Upper lobe of right lung (tissue), 1 donor: ENCODE data around the gene PC. TPM values are rescaled to one million over a fixed set of nuclear protein-coding genes. Genes with fewer than 3 reads are reported as not detected.

Source experiments
- ATAC-seq: fragments of 200-7000 bp; cut with Tn5 transposase; one replicate; pipeline ENCODE4 v1.9.1; 2020; ENCODE audit warnings: mild to moderate bottlenecking, moderate library complexity
- DNase-seq: peaks from one replicate; pipeline ENCODE4 v3.0.0-alpha.2; 2020
- H3K27ac ChIP-seq: fragments of 200-600 bp; one replicate; pipeline ENCODE4 v1.8.0; 2022
- H3K27me3 ChIP-seq: fragments of 200-600 bp; one replicate; pipeline ENCODE4 v1.8.0; 2022; ENCODE audit warnings: mild to moderate bottlenecking
- H3K36me3 ChIP-seq: fragments of 200-600 bp; one replicate; pipeline ENCODE4 v1.8.0; 2022
- H3K4me1 ChIP-seq: fragments of 200-600 bp; one replicate; pipeline ENCODE4 v1.8.0; 2022
- H3K4me3 ChIP-seq: fragments of 200-600 bp; one replicate; pipeline ENCODE4 v1.8.0; 2022; ENCODE audit warnings: mild to moderate bottlenecking
- H3K9me3 ChIP-seq: fragments of 200-600 bp; one replicate; pipeline ENCODE4 v1.8.0; 2022
- intact Hi-C: fragments of 100-400 bp; cut with DNase I; formaldehyde crosslinking; loops from one replicate; pipeline ENCODE4 v1.11.0; 2022
- total RNA-seq: library from RNA; stranded (reverse); fragmentation: NEBNext Ultra II Directional; extraction: Animal tissue kit (Norgen Biotek cat#: 25700); gene quantifications from one replicate; pipeline ENCODE4 v1.2.1, GENCODE V29; 2021
- TF ChIP-seq, protein P1 (sequence below): fragments of 200-600 bp; IDR thresholded peaks from one replicate; pipeline ENCODE4 v1.8.0; 2022; ENCODE audit warnings: antibody characterized with exemption
- donor health status: DM: no; HTN: yes; CAD: no; lungs with severe emphysema.

Gene PC
- total RNA-seq, 1 donor from 2014 or later: 12.7 TPM

DNA sequence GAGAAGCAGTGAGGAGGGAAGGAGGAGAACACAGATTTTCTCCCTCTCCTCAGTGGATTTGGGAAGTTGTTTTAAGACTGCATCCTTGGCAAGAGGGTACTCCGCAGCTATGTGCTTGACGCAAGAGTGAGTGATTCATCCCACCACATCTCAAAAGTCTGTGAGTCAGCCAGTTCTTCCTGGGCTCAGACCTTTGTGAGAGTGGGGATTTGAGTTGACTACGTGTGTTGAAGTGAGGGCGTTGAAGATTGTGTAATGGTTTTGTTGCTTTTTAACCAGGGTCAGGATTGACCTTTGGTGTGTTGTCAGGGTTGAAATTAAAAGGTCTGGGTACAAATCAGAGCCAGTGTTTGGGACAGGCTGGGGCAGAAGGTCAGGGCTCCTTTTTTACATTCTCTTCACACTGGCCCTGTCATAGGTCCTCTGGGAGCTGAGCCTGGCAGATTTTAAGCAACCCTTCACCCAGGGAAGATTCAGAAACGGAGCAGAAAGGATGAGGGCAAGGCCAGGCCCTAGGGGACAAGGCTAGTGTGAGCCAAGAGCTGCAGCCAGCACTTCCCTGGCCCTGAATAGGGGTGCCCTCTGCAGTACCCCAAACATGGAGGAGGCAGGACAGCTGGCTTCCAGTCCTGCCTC lies 12.7 kb upstream of the PC start:
- Histone ChIP-seq H3K4me1 (peaks cover 12% of the 10 kb centered on the region), H3K27ac (peak overlapping the region; percentile 74), H3K36me3 (no peaks in the 10 kb centered on the region), H3K27me3 (no peaks in the 10 kb centered on the region), H3K9me3 (no peaks in the 10 kb centered on the region), H3K4me3 (no peak overlapping the region)
- TF ChIP-seq, protein P1, sequence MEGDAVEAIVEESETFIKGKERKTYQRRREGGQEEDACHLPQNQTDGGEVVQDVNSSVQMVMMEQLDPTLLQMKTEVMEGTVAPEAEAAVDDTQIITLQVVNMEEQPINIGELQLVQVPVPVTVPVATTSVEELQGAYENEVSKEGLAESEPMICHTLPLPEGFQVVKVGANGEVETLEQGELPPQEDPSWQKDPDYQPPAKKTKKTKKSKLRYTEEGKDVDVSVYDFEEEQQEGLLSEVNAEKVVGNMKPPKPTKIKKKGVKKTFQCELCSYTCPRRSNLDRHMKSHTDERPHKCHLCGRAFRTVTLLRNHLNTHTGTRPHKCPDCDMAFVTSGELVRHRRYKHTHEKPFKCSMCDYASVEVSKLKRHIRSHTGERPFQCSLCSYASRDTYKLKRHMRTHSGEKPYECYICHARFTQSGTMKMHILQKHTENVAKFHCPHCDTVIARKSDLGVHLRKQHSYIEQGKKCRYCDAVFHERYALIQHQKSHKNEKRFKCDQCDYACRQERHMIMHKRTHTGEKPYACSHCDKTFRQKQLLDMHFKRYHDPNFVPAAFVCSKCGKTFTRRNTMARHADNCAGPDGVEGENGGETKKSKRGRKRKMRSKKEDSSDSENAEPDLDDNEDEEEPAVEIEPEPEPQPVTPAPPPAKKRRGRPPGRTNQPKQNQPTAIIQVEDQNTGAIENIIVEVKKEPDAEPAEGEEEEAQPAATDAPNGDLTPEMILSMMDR: no peak
- peak; percentile 92 for ATAC-seq
- intact Hi-C loops: no loop called here
- DNase-seq: no peak

DNA sequence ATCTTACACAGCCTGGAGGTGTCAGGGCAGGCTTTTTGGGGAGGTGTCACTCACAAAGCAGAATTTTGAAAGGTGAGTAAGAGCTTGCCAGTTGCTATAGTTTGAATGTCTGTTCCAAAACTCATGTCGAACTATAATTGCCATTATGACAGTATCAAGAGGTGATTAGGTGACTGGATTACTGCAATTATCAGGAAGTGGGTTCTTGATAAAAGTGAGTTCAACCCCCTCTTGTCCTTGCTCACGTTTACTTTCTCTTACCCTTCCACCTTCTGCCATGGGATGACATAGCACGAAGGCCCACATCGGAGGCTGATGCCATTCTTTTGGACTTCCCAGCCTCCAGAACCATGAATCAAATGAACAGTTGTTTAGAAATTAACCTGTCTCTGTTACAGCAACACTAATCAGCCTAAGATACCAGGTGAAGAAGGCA lies 12.2 kb upstream of the PC start:
- DNase-seq: no peak
- Histone ChIP-seq H3K4me3 (no peak overlapping the region), H3K4me1 (peaks cover 12% of the 10 kb centered on the region), H3K27ac (peak overlapping the region; percentile 14), H3K9me3 (no peaks in the 10 kb centered on the region), H3K27me3 (no peaks in the 10 kb centered on the region), H3K36me3 (no peaks in the 10 kb centered on the region)
- intact Hi-C loops: no loop called here
- TF ChIP-seq, protein P1: no peak
- no peak for ATAC-seq

DNA sequence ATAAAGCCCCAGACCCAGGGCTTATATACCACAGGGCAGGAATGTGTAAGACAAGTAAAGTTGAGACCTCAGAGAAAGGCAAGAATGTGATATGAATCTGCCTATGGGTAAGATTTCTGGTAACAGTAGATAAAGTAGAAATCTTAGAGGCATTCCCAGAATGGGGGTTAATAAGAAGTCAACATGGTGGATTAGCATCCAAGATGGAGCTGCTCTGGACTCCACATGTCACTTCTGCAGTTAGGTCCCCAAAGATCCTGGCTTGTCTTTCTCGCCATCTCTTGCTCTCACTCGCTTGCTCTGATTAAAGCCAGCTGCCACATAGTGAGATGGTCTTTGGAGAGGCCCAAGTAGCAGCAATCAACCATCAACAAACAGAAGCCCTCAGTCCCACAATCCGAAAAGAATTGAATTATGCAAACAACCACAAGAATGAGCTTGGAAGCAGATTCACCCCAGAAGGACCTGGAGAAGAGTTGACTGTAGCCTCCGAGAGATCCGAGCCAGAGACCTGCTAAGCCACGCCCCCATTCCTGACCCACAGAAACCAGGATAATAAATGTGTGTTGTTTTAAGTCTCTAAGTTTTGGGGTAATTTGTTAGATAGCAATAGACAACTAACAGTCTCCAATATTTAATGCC lies 11.5 kb upstream of the PC start:
- peak overlapping the region; percentile 14 for H3K27ac ChIP-seq
- no peak overlapping the region for H3K4me3 ChIP-seq
- no peaks in the 10 kb centered on the region for H3K27me3 ChIP-seq
- TF ChIP-seq, protein P1: no peak
- intact Hi-C loops: no loop called here
- H3K36me3 ChIP-seq: no peaks in the 10 kb centered on the region
- H3K9me3 ChIP-seq: no peaks in the 10 kb centered on the region
- ATAC-seq (no peak), DNase-seq (no peak)
- H3K4me1 ChIP-seq: peaks cover 12% of the 10 kb centered on the region

DNA sequence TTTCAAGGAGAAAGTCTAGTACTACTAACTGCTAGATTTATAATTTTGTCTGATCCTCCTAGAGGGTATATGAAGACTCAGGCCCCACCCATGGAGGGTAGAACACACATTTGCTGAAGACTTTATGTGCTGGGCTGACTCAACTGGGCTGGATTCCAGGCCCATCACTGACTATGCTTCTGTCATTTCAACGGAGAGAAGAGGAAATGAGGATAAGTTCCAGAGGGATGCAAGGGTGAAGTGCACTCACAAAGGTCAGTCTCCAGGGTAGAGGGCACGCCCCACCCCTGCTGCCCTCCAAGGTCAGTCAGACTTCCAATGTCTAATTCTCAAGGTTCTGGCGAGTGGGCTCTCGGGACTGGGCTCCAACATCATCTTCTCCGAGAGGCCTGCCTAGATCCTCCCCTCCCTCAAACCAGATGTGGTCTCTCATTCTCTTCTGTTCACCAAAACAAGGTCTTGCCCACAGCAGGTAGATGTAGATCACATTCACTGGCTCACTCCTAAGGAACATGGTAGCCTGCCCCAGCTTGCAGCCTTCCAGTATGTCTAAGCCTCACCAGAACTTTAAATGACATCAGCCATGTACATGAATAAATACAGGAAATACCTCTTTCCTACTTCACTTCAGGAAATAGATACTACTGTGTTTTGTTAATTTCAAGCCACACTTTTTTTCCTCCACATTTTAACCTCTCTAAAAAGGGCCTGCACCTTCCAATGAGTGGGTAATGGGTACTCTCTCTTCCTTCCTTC lies 9.7 kb upstream of the PC start:
- Histone ChIP-seq H3K4me1 (peaks cover 12% of the 10 kb centered on the region), H3K4me3 (no peak overlapping the region), H3K27ac (no peak overlapping the region), H3K36me3 (no peaks in the 10 kb centered on the region), H3K9me3 (no peaks in the 10 kb centered on the region), H3K27me3 (no peaks in the 10 kb centered on the region)
- TF ChIP-seq, protein P1: no peak
- DNase-seq: no peak
- intact Hi-C loops: no loop called here
- ATAC-seq: peak; percentile 5

DNA sequence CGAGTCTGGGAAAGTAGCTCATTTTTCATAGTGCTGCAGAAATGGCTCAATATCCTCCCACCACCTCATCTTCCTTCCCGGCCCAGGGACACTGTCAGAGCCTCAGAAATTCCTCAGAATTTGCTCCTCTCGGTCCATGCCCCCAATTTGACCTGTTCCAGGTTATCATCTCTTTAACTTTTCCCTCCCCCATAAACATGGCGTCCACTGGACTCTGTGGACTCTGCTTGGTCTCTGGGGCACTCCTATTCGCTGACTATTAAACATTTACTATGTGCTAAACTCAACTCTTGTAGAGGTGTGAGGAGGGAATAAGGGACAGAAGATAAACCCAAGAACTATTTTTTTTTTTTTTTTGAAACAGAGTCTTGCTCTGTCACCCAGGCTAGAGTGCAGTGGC lies 8.2 kb upstream of the PC start:
- intact Hi-C loops: no loop called here
- Histone ChIP-seq H3K27ac (no peak overlapping the region), H3K9me3 (no peaks in the 10 kb centered on the region), H3K36me3 (no peaks in the 10 kb centered on the region), H3K27me3 (no peaks in the 10 kb centered on the region), H3K4me1 (peaks cover 9% of the 10 kb centered on the region), H3K4me3 (no peak overlapping the region)
- DNase-seq: no peak
- no peak for ATAC-seq
- TF ChIP-seq, protein P1: no peak
